Transverse colon (tissue), 4 donors: ENCODE measurements around the gene FGD4. TPM values are rescaled to one million over a fixed set of nuclear protein-coding genes. Genes with fewer than 3 reads are reported as not detected.

Experiments used
- DNase-seq: peaks from one replicate; pipeline ENCODE4 v3.0.0-alpha.2; 2019
- H3K27ac ChIP-seq, 4 donors: fragments of 200-600 bp; sonication (generic); 2 replicates each; pipeline ENCODE4 v1.5.1; 2016 to 2018; ENCODE audit warnings: inconsistent platforms in 4 of 4
- H3K27me3 ChIP-seq: fragments of 200-600 bp; sonication (generic); 2 replicates; pipeline ENCODE4 v1.5.1; 2017; ENCODE audit warnings: inconsistent platforms
- H3K36me3 ChIP-seq, 4 donors: fragments of 200-600 bp; sonication (generic); 2 replicates each; pipeline ENCODE4 v1.5.1; 2017 to 2019; ENCODE audit warnings: inconsistent platforms in 4 of 4
- H3K4me1 ChIP-seq, 4 donors: fragments of 200-600 bp; sonication (generic); 2 replicates each; pipeline ENCODE4 v1.5.1; 2017 to 2020; ENCODE audit warnings: inconsistent platforms in 4 of 4
- H3K4me3 ChIP-seq, 4 donors: fragments of 200-600 bp; sonication (generic); 1 replicate in 1 of 4; 2 replicates in 3 of 4; pipeline versions ENCODE4 v1.5.1 to v1.6.1; 2017 to 2019; ENCODE audit warnings: inconsistent platforms in 4 of 4
- H3K9me3 ChIP-seq, 2 donors: fragments of 200-600 bp; sonication (generic); 2 replicates each; pipeline ENCODE4 v1.5.1; 2017 to 2019; ENCODE audit warnings: inconsistent platforms in 2 of 2
- EP300 ChIP-seq: sonication (generic); formaldehyde crosslinking; IDR thresholded peaks from one replicate; pipeline ENCODE4 v1.6.1; 2017; ENCODE audit warnings: antibody characterized with exemption, low read depth
- POLR2A ChIP-seq: fragments of 450-650 bp; IDR thresholded peaks from one replicate; pipeline ENCODE4 v1.6.1; 2016; ENCODE audit warnings: antibody characterized with exemption, mild to moderate bottlenecking, moderate library complexity
- POLR2AphosphoS5 ChIP-seq, 3 donors: sonication (generic); formaldehyde crosslinking; IDR thresholded peaks; one replicate each; pipeline ENCODE4 v1.6.1; 2016; ENCODE audit warnings: antibody characterized with exemption in 3 of 3
- WGBS, 2 donors: methylation state at CpG; one replicate each; pipeline ENCODE4 v1.1.5; 2018; ENCODE audit warnings: low coverage in 1 of 2; 5-methylcytosine and 5-hydroxymethylcytosine counted together
- in situ Hi-C, 4 donors: fragments of 200-750 bp; cut with MboI; loops; one replicate each; pipeline versions ENCODE4 v1.15.0 to v1.15.1; 2017; ENCODE audit warnings: low sequenced_read_pairs in 3 of 4, low pct_ligation_motif_present in 1 of 4, low pct_unique_long_range_greater_than_20kb in 1 of 4
- intact Hi-C: fragments of 100-400 bp; cut with DNase I; formaldehyde crosslinking; loops from one replicate; pipeline ENCODE4 v1.15.1; 2023; ENCODE audit warnings: low total_unique reads
- total RNA-seq, 4 donors: library from RNA; depleted of rRNA; stranded (reverse); fragments of >200 nt; gene quantifications; one replicate each; pipeline ENCODE4 v1.1.0, GENCODE V29; 2016
- TF ChIP-seq, protein P1 (sequence below), 5 experiments: fragments of 200-600 bp in 3 of 5; fragments of 450-650 bp in 2 of 5; sonication (generic) in 3 of 5; IDR thresholded peaks; 1 replicate in 2 of 5; 2 replicates in 3 of 5; pipeline ENCODE4 v1.5.1; 2016 to 2017; ENCODE audit warnings: antibody characterized with exemption in 5 of 5, inconsistent platforms in 3 of 5, mild to moderate bottlenecking in 2 of 5, moderate library complexity in 1 of 5

The FGD4 gene
- total RNA-seq, 4 donors from 2014 or later: 80.2 to 132 (median 98.2) TPM

DNA sequence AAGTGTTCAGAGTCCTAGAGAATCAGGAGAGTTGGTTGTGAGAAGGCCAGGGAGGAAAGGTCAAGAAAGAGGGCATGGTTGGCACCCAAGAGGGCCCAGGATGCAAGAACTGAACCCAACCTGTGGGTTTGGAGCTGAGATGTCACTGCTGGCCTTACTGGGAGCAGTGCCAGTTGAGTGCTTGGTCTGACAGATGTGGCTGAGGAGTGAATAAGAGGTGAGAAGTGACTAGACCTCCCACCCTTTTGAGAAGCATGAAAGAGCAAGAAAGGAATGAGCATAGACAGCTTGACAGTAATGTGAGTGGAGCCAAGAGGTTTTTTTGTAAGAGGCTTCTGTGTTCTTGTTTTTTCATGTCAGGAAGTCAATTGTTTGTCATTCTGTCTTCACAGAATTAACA, 95.3 kb downstream of the FGD4 start:
- Histone ChIP-seq H3K4me3 (no peak overlapping the region), H3K4me1 (peaks cover 0 to 37% (median 6%) of the 10 kb centered on the region in 4 donors), H3K36me3 (no peaks in the 10 kb centered on the region), H3K27me3 (no peaks in the 10 kb centered on the region), H3K9me3 (no peaks in the 10 kb centered on the region), H3K27ac (no peak overlapping the region)
- intact Hi-C loops (no loop called here), in situ Hi-C loops (loop anchor here in 1 of 4 donors (25.0 kb wide), 1 partner anchor 93 kb away; no protein-coding TSS in a partner anchor)
- no peak for DNase-seq
- TF ChIP-seq, protein P1, sequence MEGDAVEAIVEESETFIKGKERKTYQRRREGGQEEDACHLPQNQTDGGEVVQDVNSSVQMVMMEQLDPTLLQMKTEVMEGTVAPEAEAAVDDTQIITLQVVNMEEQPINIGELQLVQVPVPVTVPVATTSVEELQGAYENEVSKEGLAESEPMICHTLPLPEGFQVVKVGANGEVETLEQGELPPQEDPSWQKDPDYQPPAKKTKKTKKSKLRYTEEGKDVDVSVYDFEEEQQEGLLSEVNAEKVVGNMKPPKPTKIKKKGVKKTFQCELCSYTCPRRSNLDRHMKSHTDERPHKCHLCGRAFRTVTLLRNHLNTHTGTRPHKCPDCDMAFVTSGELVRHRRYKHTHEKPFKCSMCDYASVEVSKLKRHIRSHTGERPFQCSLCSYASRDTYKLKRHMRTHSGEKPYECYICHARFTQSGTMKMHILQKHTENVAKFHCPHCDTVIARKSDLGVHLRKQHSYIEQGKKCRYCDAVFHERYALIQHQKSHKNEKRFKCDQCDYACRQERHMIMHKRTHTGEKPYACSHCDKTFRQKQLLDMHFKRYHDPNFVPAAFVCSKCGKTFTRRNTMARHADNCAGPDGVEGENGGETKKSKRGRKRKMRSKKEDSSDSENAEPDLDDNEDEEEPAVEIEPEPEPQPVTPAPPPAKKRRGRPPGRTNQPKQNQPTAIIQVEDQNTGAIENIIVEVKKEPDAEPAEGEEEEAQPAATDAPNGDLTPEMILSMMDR (IDR thresholded peaks at IDR 0.05): no peak
- TF ChIP-seq EP300 (no peak), POLR2AphosphoS5 (IDR thresholded peaks at IDR 0.05) (no peak), POLR2A (no peak)

DNA sequence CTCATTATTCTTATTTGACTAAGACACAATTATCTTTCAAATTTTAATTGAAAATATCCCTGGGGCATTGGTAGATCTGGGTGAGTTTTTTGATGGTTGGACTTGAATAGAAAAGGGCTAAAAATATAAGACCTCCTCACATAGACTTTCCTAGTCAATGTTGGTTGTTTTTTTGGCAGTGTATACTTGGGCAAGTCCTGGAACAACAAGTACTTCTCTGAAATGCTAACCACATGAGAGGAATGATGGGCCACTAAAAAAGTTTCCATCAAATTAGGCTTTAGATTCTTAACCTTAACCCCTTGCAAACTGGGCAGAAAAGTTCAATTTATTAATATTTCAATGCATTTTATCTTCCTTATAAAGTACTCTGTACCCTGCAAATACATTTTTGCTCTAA, 97.6 kb downstream of the FGD4 start:
- Histone ChIP-seq H3K36me3 (no peaks in the 10 kb centered on the region), H3K4me1 (peaks cover 0 to 33% (median 6%) of the 10 kb centered on the region in 4 donors), H3K4me3 (no peak overlapping the region), H3K27me3 (no peaks in the 10 kb centered on the region), H3K27ac (no peak overlapping the region), H3K9me3 (no peaks in the 10 kb centered on the region)
- in situ Hi-C loops (loop anchor here in 1 of 4 donors (25.0 kb wide), 1 partner anchor 90 kb away; no protein-coding TSS in a partner anchor), intact Hi-C loops (no loop called here)
- no peak for DNase-seq
- no peak for TF ChIP-seq EP300
- TF ChIP-seq POLR2AphosphoS5 (IDR thresholded peaks at IDR 0.05): no peak
- TF ChIP-seq POLR2A: no peak
- TF ChIP-seq, protein P1 (IDR thresholded peaks at IDR 0.05): no peak

DNA sequence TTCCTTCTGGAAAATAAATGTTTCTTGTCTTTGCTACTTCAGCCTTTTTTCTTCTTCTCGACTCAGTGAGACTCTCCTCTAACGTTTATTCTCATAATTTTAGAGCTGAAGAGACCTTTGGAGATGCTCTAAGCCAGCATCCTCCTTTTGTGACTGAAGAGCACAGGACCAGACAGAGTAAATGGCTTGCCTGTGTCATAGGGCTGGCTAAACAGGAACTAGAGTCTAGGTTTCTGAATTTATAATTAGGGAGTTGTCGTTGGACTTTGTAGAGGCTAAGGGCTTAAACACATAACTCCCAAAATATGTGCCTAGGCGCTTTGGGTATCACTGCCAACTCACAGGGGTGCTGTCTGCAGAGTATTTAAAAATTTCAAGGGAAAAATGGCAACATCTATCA, 98.5 kb downstream of the FGD4 start:
- no peak for DNase-seq
- no peaks in the 10 kb centered on the region for H3K9me3 ChIP-seq
- H3K27me3 ChIP-seq: no peaks in the 10 kb centered on the region
- TF ChIP-seq, protein P1 (IDR thresholded peaks at IDR 0.05): no peak
- TF ChIP-seq POLR2AphosphoS5 (IDR thresholded peaks at IDR 0.05): no peak
- no peak for TF ChIP-seq EP300
- TF ChIP-seq POLR2A: no peak
- intact Hi-C loops: no loop called here
- H3K36me3 ChIP-seq: no peaks in the 10 kb centered on the region
- 68% methylated on average over 4 of the region's 4 CpGs; no CpG with 5 or more reads in 1 of the 2 donors for whole genome bisulfite sequencing, 2 donors
- peaks cover 0 to 40% (median 8%) of the 10 kb centered on the region in 4 donors for H3K4me1 ChIP-seq
- H3K4me3 ChIP-seq: no peak overlapping the region
- in situ Hi-C loops: loop anchor here in 1 of 4 donors (25.0 kb wide), 1 partner anchor 89 kb away; no protein-coding TSS in a partner anchor
- no peak overlapping the region for H3K27ac ChIP-seq

DNA sequence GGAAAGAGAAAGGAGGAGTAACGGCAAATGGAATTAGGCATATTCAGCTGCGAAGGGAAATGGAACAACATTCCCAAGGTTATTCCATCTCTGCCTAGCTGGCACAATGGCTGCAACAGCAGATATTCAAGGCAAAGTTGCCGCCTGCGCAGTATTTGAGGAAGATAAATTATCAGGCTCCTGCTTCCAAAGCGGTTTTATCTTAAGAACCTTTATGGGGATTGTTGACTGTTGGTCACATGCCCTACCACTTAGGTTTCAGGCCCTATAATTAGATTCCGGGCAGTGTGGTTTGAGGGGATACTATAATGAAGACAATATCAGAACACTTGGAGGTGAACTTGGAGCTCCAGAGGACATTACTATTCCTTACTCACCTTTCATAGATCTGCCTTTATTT, 99.7 kb downstream of the FGD4 start:
- 57 to 69% methylated on average over 1 to 6 of the region's 6 CpGs for WGBS, 2 donors
- TF ChIP-seq POLR2A: no peak
- TF ChIP-seq POLR2AphosphoS5 (IDR thresholded peaks at IDR 0.05): no peak
- TF ChIP-seq, protein P1 (IDR thresholded peaks at IDR 0.05): no peak
- TF ChIP-seq EP300: no peak
- no peak for DNase-seq

More for the DNA sequence above, 99.7 kb downstream of the FGD4 start:
- intact Hi-C loops (no loop called here), in situ Hi-C loops (loop anchor here in 1 of 4 donors (25.0 kb wide), 1 partner anchor 88 kb away; no protein-coding TSS in a partner anchor)
- Histone ChIP-seq H3K4me1 (peaks cover 0 to 42% (median 8%) of the 10 kb centered on the region in 4 donors), H3K27me3 (no peaks in the 10 kb centered on the region), H3K36me3 (no peaks in the 10 kb centered on the region), H3K9me3 (no peaks in the 10 kb centered on the region), H3K27ac (no peak overlapping the region), H3K4me3 (no peak overlapping the region)
